NOMO-1 treated with DMSO at 0.1 percent for 48 hours (cell line): ENCODE measurements around the gene CCDC134.

ENCODE experiments used
- DNase-seq: peaks from one replicate; lab custom pipeline; 2025; ENCODE audit not compliant: unreplicated experiment; lab: John Stamatoyannopoulos, UW

Gene CCDC134

GRCh38 chr22:41782751-41783150 is 17.7 kb upstream of the CCDC134 start:
- no peak for DNase-seq

- DNase-seq, result no peak
Measured at GRCh38 chr22:41787331-41787730, 13.1 kb upstream of the CCDC134 start.

GRCh38 chr22:41793871-41794270 is 6.6 kb upstream of the CCDC134 start:
- no peak for DNase-seq

GRCh38 chr22:41798736-41799135 is 1.7 kb upstream of the CCDC134 start:
- DNase-seq, result no peak

- no peak for DNase-seq
Measured at GRCh38 chr22:41799486-41800347, 762 bp upstream of the CCDC134 start.

DNA sequence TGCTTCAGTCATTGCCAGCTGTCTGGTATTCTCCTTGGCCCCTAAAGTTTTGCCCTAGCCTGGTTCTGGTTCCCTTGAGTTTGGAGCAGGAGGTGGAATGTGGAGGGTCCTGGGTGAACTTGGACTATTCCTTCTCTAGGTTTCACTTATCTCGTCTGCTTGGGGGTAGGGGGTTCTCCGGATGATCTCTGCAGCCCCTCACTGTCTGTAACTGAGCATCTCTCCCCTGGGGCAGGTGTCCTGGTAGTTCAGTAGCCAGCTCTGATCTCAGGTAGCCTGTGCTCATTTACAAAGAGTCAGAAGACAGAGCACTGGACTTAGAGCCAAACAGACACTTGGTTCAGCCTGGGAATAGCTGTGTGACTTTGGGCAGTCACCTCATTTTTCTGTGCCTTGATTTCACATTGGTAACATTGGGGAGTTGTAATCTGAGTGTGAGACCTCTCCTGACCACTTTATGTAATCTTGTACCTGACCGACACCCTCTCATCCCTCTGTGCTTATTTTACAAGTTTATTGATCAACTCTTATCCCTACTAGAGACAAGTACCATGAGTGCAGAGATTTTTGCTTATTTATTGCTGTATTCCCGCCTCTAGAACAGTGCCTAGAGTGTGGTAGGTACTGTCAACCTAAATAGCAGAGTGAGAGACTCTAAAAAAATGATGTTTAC is 804 bp downstream of the CCDC134 start:
- no peak for DNase-seq

DNA sequence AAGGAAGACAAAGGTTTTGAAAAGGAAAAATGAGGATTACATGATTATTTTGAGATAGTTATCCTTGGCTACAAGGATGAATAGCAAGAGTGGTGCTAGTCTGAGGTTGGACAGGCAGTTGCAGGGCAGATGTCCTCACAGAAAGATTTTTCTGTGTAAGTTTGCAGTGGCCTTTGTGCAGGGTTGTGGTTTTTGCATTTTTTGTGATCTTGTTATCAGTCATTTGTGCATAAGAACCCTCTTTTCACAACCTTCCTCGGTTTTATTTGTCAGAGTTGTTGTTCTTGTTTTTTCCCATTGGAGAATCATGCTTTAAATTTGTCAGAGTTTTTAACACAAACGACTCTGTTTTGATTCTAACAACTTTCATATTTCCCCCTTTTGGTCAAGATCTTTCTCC is 1.4 kb downstream of the CCDC134 start:
- DNase-seq, result no peak

DNA sequence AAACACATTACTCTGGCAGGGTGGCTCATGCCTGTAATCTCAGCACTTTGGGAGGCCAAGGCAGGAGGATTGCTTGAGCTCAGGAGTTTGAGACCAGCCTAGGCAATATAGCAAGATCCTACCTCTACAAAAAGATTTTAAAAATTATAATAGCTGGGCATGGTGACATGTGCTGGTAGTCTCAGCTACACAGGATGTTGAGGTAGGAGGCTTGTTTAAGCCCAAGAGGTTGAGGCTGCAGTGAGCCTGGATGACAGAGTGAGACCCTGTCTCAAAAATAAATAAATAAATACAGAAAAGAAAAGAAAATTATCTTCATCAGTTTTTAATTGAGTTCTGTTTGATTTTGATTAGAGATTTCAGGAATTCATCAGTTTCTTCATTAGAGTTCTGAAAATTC is 5.2 kb downstream of the CCDC134 start:
- DNase-seq, result no peak

DNA sequence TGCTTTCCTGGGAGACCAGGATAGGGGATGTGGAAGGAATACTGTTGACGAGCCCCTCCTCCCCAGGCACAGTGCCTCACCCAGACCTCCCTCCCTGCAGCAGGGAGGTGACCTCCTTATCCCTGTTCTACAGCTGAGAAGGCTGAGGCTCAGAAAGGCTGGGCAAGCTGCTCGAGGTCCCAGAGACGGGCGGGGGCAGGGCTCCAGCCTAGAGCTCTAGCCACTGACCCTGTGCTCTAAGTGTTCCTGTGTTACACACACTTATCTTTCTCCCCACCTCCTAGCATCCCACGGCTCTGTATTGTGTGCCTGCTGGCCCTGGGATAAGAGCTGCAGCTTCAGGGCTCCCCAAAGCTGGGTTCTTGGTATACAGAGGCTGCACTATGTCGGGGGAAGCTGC is 7.9 kb downstream of the CCDC134 start:
- DNase-seq, result no peak

- DNase-seq, result no peak
Measured at GRCh38 chr22:41810022-41810421, 9.5 kb downstream of the CCDC134 start.

DNA sequence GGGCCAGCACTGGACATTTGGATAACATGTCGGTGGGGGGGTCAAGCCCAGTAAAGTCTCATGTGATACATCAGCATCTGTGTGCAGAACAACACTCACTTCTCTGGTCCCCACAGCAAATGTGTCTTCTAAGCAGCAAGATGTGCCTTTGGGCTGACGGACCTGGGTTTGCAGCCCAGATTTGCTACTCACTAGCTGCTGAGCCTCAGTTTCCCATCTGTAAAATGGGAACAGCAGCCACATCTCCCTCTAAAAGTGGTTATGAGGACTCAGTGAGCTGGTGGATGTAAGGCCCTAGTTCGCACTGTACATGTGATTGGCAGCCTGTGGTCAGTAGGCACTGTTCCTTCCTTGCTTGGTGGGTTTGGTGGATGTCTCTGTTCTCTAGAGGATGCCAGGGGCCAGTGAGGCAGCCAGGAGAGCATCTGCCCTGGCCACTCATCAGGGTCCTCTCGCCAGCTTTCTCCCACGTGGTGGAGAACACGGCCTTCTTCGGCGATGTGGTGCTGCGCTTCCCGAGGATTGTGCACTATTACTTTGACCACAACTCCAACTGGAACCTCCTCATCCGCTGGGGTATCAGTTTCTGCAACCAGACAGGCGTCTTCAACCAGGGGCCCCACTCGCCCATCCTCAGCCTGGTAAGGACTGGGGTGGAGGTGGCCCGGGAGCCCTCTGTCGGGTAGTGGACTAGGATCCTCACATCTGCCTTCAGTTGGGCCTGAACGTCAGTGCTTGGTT is 12.5 kb downstream of the CCDC134 start:
- no peak for DNase-seq

DNA sequence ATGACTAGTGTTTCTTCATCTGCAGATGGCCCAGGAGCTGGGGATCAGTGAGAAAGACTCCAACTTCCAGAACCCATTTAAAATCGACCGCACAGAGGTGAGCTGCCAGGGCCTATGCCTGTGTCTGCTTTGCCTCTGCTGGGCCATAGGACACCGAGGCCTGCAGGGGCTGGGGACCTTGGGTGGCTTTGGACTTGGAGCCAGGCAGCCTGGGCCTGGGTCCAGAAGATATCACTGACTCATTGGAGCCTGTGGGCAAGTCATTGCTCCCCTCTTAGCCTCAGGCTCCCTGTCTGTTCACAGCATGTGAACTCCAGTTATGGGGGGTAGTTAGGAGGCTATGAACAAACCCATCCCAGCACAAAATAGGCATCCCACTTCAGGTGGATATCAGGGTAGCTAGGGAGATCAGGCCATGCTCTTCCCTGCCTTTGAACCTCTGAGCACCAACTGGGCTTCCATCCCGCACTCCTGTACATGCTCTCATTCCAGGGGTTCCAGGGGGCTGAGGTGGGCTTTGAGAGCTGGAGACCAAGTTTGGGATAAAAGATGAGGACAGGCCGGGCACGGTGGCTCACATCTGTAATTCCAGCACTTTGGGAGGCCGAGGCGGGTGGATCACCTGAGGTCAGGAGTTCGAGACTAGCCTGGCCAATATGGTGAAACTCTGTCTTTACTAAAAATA is 13.4 kb downstream of the CCDC134 start:
- no peak for DNase-seq

DNA sequence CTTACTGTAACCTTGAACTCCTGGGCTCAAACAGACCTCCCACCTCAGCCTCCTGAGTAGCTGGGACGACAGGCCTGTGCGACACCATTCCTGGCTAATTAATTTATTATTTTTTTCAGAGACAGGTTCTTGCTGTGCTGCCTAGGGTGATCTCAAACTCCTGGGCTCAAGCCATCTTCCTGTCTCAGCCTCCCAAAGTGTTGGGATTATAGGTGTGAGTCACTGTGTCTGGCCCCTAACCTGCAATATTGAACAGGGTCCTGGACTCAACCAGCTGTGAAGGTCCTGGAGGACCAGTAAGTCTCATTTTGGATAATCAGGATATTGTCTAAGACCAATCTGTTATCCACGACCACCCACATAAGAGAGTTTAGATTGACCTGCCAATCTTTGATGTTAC is 15.2 kb downstream of the CCDC134 start:
- DNase-seq, result no peak

- DNase-seq, result no peak
Measured at GRCh38 chr22:41816241-41816640, 15.8 kb downstream of the CCDC134 start.

DNA sequence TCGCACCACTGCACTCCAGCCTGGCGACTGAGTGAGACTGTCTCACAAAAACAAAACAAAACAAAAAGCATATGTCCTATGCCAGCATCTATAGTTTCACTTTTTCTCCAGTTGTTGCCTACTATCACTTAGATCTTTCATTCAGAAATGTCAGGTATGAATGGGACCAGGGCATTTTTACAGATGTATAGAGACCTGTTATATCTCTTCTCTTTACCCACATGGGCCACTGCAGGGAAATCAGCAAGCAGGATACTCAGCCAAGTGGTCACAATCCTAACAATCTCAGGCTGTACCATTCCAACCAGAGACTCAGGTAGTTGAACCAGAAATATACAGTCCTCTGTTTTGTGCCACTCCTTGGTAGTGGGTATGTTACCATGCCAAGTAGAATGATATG is 16.4 kb downstream of the CCDC134 start:
- no peak for DNase-seq

DNA sequence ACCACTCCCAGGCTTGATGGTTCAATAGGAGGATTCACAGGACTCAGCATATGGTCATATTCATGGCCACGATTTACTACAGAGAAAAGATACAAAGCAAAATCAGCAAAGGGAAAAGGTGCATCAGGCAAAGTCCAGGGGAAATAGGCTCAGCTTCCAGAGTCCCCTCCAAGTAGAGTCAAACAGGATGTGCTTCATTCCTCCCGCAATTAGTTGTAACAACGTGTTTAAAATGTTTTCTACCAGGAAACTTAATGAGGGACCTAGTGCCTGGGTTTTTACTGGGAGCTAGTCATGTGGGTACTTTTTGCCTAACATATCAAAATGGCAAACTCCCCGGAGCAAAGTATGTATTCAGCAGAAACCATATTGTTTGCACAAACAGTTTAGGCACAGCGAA is 17.5 kb downstream of the CCDC134 start:
- DNase-seq, result no peak

GRCh38 chr22:41818596-41818995 is 18.1 kb downstream of the CCDC134 start:
- no peak for DNase-seq

DNA sequence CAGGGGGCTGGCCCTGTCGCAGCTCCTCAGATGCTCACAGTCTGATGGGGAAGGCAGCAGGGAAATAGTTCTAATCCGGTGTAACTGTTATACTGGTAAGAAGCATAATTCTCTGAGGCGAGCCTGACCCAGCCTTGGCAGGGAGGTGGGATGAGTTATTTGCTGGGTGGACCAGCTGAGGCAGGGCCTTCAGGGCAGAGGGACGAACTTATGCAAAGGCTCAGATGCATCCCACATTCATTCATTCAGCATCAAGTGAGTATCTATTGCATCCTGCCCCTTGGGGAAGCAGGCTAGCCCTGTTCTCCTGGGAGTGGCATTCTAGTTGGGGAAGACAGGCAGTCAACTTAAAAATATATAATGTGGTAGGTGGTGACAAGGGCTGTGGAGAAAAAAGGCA is 18.8 kb downstream of the CCDC134 start:
- no peak for DNase-seq

DNA sequence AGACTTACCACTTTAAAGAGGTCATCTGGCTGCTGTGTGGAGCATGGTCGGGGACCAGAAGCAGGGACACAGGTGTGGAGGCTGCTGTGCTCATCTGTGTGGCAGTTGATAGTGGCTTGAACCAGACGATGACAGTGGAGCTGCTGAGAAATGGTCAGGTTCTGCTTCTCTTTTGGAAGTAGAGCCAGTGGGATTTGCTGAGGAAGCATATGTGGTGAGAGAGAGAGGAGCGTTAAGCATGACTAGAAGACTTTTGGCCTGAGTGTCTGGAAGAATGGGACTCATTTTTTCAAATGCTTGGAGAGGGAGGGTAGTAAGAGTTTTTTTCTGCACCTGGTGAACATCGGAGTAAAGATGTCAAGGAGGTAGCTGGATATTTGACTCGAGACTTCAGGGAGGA is 20.0 kb downstream of the CCDC134 start:
- no peak for DNase-seq

DNA sequence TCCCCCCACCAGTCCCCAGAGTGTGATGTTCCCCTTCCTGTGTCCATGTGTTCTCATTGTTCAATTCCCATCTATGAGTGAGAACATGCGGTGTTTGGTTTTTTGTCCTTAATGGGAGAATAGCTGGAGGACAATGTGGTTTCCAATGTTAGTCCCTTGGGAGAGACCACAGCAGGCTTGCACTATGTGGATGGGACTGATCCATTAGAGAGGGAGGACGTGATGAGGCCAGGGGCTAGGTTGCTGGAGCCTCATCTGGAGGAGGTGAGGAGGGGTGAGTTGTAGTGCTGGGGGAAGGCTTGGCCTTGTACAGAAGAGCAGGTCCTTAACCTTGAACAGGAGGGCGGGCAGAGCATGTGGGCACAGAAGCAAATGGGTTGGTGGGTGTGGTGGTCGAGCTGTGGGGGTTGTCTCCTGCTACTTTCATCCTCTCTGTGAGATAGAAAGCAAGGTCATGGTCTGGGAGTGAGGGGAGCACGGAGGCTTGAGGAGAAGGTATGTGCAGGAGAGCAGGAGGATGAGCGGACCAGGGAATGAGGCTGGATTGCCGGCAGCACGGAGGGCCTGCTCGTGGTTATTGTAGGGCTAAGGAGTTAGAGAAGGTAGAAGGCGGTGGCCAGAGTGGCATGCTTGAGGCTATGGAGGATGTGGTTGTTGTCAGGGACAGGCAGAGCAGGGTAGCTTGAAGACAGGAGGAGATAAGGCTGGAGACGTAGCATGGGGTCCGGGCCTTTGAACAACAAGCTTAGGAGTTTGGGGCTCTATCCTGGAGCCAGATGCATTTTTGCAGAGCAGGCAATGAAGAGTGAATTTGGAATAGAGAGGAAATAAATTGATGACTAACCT is 21.2 kb downstream of the CCDC134 start:
- DNase-seq, result no peak
